HL-60/S4 (cell line): ENCODE data around the gene TNKS1BP1.

Experiments used
- in situ Hi-C: fragments of 300-500 bp; cut with MboI; formaldehyde crosslinking; loops from 2 replicates; pipeline ENCODE4 v1.14.3; 2022; ENCODE audit warnings: low sequenced_read_pairs

The TNKS1BP1 gene

GRCh38 chr11:57335023-57335342 is 10.2 kb upstream of the TNKS1BP1 start:
- in situ Hi-C loops, result no loop called here

- in situ Hi-C loops, result no loop called here
These were observed 8.1 kb upstream of the TNKS1BP1 start for GRCh38 chr11:57332694-57333440.

DNA sequence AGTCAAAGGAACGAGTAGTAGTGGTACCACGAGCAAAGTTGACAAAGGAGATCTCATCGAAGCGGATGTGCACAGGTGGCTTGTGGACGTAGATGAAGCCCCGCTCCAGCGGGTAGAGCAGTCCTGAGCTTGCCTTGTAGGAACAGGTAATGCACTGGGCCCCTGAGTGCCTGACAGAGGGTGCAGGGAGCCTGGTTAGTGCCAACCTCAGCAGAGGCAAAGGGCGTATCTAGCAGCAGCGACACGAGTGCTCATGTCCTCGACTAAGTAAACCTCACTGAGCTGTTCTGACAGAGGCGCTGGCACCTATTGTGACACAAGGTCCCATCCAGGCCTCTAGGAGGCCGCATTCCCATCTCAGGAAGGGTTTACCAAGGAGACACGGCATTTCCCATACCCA is 7.0 kb upstream of the TNKS1BP1 start:
- in situ Hi-C loops, result no loop called here

DNA sequence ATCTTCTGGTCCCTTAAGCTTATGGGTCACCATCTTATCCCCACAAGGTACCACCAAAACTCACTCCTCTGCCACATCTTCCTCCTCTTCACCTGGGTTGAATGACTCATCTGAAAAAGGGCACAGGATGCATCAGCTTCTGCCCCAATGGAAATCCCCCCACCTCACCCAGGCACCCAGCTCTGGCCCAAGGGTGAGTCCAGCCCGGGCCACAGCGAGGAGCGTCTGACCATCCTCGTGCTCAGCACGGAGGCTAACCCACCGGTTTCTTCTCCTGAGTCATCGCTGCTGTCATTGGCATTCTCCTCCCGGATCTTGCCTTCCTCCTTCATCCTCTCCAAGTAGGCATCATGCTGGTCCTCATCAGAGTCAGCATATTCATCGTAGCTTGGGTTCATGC is 5.3 kb upstream of the TNKS1BP1 start:
- in situ Hi-C loops, result no loop called here

- in situ Hi-C loops, result no loop called here
These were observed 3.0 kb upstream of the TNKS1BP1 start for GRCh38 chr11:57327721-57328120.

DNA sequence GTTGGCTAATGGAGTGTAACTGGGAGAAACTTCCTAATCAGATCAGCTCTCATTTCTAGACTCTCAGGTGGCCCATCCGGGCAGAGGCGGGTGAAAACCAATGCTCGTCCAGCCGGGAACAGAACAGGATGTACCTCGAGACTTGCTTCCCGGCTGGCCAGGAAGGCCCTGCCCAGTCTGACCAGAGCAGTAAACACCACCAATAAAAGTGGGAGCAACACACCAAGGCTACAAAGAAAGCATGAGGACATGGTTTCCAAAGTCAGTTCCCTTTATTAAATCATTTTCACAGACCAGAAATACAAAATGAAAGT is 940 bp upstream of the TNKS1BP1 start:
- in situ Hi-C loops, result no loop called here

DNA sequence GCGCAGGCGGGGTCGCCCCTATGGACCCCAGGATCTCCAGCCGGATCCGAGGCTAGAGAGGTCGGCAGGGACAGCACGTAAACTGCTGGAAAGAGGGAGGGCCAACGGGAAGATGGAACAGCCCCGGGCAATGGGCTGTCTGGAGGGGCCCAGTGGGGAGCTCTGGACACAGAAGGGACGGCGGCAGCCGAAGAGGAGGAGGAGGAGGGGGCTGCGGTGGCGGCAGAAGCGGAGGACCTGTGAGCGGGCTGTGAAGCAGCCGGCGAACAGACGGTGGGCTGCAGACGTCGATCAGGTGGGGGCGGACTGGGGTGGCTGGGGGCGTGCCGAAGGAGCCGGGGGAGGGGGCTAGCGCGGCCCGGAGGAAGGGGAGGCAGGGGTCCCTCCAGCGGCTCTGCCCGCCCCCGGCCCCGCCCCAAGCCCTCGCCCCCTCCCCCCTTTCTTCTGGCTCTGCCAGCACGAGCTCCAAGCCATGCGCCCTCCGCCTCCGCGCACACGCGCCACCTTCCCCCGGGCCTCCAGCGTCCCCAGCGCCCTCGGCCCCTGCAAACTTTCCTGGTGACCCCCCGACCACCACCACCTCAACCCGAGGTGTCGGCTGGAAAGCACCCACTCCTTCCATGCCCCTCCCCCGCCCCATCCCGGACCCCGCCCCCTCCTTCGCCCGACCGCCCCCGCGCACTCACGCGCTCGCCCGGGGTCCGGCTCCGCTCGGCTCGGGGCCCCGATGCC is 432 bp downstream of the TNKS1BP1 start:
- in situ Hi-C loops, result loop anchor here (25.0 kb wide), 1 partner anchor 112 kb away; no protein-coding TSS in a partner anchor

DNA sequence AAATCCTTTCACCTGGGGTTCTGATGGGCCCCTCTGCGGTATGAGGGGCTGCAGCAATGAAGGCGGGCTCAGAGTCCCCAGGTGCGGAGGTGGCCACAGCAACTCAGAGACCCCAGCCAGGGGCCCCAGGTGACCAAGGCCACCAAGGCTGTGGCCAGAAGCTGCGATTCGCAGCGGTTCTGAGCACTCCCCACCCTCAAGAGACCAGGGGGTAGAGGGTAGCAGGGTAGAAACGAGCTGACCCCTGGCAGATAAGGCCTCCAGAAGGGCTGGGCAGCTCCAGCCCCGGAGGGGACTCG is 948 bp downstream of the TNKS1BP1 start:
- in situ Hi-C loops, result loop anchor here (25.0 kb wide), 1 partner anchor 112 kb away; no protein-coding TSS in a partner anchor

GRCh38 chr11:57323167-57323854 is 1.4 kb downstream of the TNKS1BP1 start:
- in situ Hi-C loops, result loop anchor here (25.0 kb wide), 1 partner anchor 111 kb away; no protein-coding TSS in a partner anchor

DNA sequence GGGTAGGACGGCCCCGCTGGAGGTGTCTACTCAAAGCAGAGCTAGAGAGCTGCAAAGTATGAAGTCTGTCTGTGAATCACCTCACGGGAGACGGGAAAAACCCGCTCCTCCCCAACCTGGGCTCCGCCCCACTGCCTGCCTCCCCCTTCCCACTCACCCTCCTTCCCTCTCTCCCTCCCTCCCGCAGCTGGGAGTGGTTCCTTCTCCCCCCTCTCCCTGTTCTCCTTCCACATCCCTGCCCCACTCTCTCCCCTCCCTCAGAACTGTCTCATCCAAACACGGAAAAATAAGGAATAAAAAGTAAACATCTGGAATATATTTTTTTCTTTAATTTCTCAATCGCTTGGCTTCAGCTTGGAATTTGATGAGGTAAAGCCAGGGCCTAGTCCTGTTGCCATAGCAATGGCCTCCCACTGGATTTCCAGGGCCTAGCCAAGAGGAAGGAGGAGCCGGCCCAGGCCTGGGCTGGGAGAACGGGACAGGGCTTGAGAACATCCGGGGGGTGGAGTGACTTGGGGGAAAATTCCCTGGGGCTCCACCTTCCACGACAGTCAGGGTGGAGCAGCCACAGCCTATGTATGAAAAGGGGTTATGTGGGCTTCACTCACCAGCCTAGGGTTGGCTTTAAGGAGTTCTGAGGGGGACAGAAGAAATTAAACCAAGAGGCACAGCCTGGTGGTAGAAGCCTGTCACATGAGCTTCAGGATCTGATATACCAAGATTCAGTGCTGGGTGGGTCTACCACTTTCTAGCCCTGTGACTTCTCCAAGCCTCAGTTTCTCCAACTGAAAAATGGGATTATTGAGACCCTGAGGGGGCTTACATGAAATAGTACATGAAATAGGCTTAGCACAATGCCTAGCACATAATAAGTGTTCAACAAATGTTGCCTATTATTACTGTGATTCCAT is 2.2 kb downstream of the TNKS1BP1 start:
- in situ Hi-C loops, result loop anchor here (25.0 kb wide), 1 partner anchor 110 kb away; no protein-coding TSS in a partner anchor

DNA sequence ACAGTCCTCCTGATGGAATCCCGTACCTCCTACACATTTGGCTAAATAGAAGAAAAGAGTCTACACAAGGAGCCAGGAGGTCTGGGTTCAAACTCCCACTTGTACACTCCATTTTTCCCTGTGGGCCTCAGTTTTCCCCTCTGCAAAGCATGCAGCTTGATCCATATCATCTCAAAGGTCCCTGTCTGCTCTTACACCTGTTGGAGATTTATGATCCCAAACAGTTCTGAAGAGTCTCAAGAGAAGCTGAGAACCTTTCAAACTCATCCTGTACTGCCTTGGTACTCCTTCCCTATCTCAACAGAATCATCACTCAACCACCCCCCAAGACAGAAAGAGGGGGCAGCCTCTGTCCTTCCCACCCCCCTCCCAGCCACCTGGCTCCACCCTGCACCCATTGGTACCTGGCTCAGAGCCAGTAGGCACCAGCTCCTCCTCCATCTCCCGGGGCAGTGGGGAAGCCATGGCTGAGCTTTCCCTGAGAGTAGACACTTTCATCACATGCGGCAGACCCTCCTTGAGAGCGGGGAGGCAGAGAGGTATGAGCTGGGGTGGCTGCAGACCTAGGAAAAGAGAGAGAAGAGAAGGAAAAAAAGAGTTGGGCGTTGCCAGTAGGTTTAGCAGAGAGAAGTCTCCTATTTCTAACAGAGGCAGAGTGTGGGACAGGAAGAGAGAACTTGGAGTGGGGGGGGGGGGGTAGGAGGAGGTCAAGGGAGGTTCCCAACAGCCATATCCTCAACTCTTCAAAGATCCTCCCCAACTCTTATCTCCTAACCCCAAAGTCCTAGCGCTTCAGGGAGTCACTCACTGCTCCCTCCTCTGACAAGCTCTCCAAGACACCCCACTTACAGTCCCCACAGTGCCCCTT is 3.1 kb downstream of the TNKS1BP1 start:
- in situ Hi-C loops, result loop anchor here (25.0 kb wide), 1 partner anchor 109 kb away; no protein-coding TSS in a partner anchor

- in situ Hi-C loops, result loop anchor here (25.0 kb wide), 1 partner anchor 109 kb away; no protein-coding TSS in a partner anchor
These were observed 3.9 kb downstream of the TNKS1BP1 start for GRCh38 chr11:57320719-57321387.

GRCh38 chr11:57320067-57320718 is 4.6 kb downstream of the TNKS1BP1 start:
- in situ Hi-C loops, result loop anchor here (25.0 kb wide), 1 partner anchor 108 kb away; no protein-coding TSS in a partner anchor

GRCh38 chr11:57318178-57318577 is 6.6 kb downstream of the TNKS1BP1 start:
- in situ Hi-C loops, result loop anchor here (25.0 kb wide), 1 partner anchor 106 kb away; no protein-coding TSS in a partner anchor

DNA sequence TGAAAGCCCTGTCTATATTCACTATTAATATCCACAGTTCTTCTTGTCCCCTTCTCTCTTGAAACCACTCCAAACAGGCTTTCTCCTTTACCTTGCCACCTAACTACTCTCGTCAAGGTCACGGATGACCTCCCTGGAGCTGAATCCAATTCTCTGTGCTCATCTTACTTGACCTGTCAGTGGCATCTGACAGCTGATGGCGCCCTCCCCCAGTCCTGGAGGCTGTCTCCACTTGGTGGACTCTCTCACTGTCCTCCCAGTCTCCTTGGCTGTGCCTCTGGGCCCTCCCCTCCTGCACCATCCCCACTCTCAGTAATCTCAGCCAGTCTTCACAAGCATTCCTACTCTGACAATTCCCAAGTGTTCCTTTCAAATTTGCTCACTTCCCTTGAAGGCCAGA is 8.7 kb downstream of the TNKS1BP1 start:
- in situ Hi-C loops, result loop anchor here (25.0 kb wide), 1 partner anchor 104 kb away; no protein-coding TSS in a partner anchor

DNA sequence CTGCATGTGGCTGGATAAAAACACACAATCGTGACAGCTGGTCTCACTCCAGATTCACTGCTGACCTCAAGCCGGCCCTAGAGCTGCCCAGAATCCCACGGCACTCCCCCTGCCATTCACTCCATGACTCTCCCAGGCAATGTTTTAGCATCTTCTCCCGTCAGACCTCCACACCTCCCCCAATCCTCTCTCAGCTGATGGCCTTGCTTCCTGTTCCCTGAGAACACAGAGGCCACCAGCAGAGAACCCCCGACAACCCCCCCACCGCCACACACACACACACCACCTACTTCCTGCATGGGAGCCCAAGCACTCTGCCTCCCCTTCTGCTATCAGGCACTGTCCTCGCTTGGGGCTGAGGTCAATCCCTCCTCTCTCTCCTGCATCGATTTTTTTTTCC is 9.3 kb downstream of the TNKS1BP1 start:
- in situ Hi-C loops, result loop anchor here (25.0 kb wide), 1 partner anchor 103 kb away; no protein-coding TSS in a partner anchor

- in situ Hi-C loops, result loop anchor here (25.0 kb wide), 1 partner anchor 102 kb away; no protein-coding TSS in a partner anchor
These were observed 10.4 kb downstream of the TNKS1BP1 start for GRCh38 chr11:57314221-57314973.

DNA sequence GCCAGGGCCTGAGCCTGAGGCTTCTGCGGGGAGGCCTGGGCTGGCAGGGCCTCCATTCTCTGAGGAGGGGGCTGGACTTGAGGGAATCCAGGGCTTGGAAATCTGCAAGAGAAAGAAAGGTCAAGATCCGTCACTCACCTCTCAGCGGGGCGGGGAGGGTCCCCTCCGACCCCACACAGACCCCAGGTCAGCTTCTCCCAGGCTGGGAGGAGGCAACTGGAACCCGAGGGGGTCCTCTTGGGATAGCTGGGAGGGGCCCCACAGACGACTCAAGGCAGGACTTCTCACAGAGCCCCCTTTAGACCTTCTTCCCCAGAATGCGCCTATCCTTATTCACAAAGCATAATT is 11.0 kb downstream of the TNKS1BP1 start:
- in situ Hi-C loops, result loop anchor here (25.0 kb wide), 1 partner anchor 101 kb away; no protein-coding TSS in a partner anchor
